ENCODE data around the gene SRC.

Gene SRC

GRCh38 chr20:37451616-37452015 lies 105.7 kb downstream of the SRC start:
- ChIA-PET CTCF (no interaction called here), POLR2A (no interaction called here)
- TF ChIP-seq LEF1 (IDR thresholded peaks at IDR 0.05; ENCODE audit: borderline replicate concordance): no peak
- no peak for TF ChIP-seq FOXA1 (IDR thresholded peaks at IDR 0.05)
- no peak for TF ChIP-seq SP1 (IDR thresholded peaks at IDR 0.05)
- TF ChIP-seq PKNOX1 (IDR thresholded peaks at IDR 0.05): no peak
- no peak for TF ChIP-seq FOXM1 (IDR thresholded peaks at IDR 0.05; ENCODE audit: borderline replicate concordance)
- no peak for TF ChIP-seq FOXK2 (IDR thresholded peaks at IDR 0.05)
- TF ChIP-seq HDGF (IDR thresholded peaks at IDR 0.05; ENCODE audit: borderline replicate concordance): no peak
- TF ChIP-seq ZNF384 (IDR thresholded peaks at IDR 0.05): no peak
- TF ChIP-seq NFRKB (IDR thresholded peaks at IDR 0.05): no peak
- TF ChIP-seq SUZ12 (IDR thresholded peaks at IDR 0.05): no peak
- TF ChIP-seq TARDBP (IDR thresholded peaks at IDR 0.05): no peak
- no peak for TF ChIP-seq L3MBTL2 (conservative IDR thresholded peaks at IDR 0.05)
- TF ChIP-seq ARNT (IDR thresholded peaks at IDR 0.05): no peak
- TF ChIP-seq BHLHE40 (IDR thresholded peaks at IDR 0.05; ENCODE audit: borderline replicate concordance): no peak
- TF ChIP-seq CTBP1 (IDR thresholded peaks at IDR 0.05; ENCODE audit: borderline replicate concordance): no peak

DNA sequence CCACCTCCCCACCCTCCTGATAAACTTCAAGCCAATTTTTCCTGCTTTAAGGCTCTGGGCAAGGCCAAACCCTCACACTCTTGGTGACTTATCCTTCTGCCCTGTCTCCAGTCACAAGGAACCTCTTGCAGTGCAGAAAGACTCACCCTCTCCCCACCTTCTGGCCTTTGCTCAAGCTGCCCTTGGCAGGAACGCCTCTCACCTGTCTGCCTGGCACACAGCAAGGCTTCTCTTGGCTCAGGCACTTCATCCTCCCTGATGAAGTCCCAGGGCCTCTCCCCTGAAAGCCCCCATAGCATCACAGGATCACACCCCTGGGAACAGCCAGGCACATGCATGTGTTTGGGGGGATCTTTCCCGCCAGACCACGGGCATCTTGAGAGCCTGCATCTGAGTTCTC lies 106.3 kb downstream of the SRC start:
- TF ChIP-seq HDGF (IDR thresholded peaks at IDR 0.05; ENCODE audit: borderline replicate concordance): no peak
- no peak for TF ChIP-seq L3MBTL2 (conservative IDR thresholded peaks at IDR 0.05)
- TF ChIP-seq TARDBP (IDR thresholded peaks at IDR 0.05): no peak
- no peak for TF ChIP-seq ARNT (IDR thresholded peaks at IDR 0.05)
- TF ChIP-seq FOXK2 (IDR thresholded peaks at IDR 0.05): no peak
- no peak for TF ChIP-seq SP1 (IDR thresholded peaks at IDR 0.05)
- no peak for TF ChIP-seq CTBP1 (IDR thresholded peaks at IDR 0.05; ENCODE audit: borderline replicate concordance)
- TF ChIP-seq SUZ12 (IDR thresholded peaks at IDR 0.05): no peak
- no peak for TF ChIP-seq ELF4 (IDR thresholded peaks at IDR 0.05)
- TF ChIP-seq BHLHE40 (IDR thresholded peaks at IDR 0.05; ENCODE audit: borderline replicate concordance): no peak
- ChIA-PET CTCF (no interaction called here), POLR2A (no interaction called here)
- no peak for DNase-seq (ENCODE audit: extremely low spot score)

More at GRCh38 chr20:37451616-37452015, 105.7 kb downstream of the SRC start:
- DNase-seq (ENCODE audit: extremely low spot score): no peak

- no peak for DNase-seq (ENCODE audit: extremely low spot score)
- TF ChIP-seq L3MBTL2 (conservative IDR thresholded peaks at IDR 0.05): no peak
- TF ChIP-seq HDGF (IDR thresholded peaks at IDR 0.05; ENCODE audit: borderline replicate concordance): no peak
- TF ChIP-seq SP1 (IDR thresholded peaks at IDR 0.05): no peak
- TF ChIP-seq FOXK2 (IDR thresholded peaks at IDR 0.05): no peak
- no peak for TF ChIP-seq LEF1 (IDR thresholded peaks at IDR 0.05; ENCODE audit: borderline replicate concordance)
- no peak for TF ChIP-seq FOXA1 (IDR thresholded peaks at IDR 0.05)
- no peak for TF ChIP-seq PKNOX1 (IDR thresholded peaks at IDR 0.05)
- no peak for TF ChIP-seq ARNT (IDR thresholded peaks at IDR 0.05)
- TF ChIP-seq FOXM1 (IDR thresholded peaks at IDR 0.05; ENCODE audit: borderline replicate concordance): no peak
- no peak for TF ChIP-seq ELF4 (IDR thresholded peaks at IDR 0.05)
- TF ChIP-seq ZNF384 (IDR thresholded peaks at IDR 0.05): no peak
- no peak for TF ChIP-seq TARDBP (IDR thresholded peaks at IDR 0.05)
- ChIA-PET POLR2A (no interaction called here), CTCF (no interaction called here)
These were observed 107.3 kb downstream of the SRC start for GRCh38 chr20:37453288-37453687.

DNA sequence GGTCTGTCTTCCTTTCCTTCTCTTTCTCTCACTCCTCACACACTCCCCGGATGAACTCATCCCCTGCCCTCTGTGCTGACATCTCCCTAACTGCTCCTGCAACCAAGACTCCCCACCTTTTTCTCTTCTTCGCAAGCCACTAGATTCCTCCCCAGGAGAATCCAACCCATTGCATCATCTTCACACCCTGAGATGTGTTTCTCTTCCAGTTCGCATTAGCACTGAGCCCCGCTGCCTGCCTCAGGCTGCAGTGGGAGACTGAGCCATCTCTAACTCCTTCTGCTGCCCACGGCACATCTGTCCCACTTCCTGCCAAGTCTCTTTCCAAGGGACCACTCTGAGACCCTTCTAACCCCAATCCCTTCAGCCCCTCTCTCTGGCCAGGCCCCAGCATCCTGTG lies 107.9 kb downstream of the SRC start:
- TF ChIP-seq LEF1 (IDR thresholded peaks at IDR 0.05; ENCODE audit: borderline replicate concordance) (no peak), FOXA1 (IDR thresholded peaks at IDR 0.05) (no peak), FOXM1 (IDR thresholded peaks at IDR 0.05; ENCODE audit: borderline replicate concordance) (no peak), TARDBP (IDR thresholded peaks at IDR 0.05) (no peak), ZNF384 (IDR thresholded peaks at IDR 0.05) (no peak), NFRKB (IDR thresholded peaks at IDR 0.05) (no peak), HDGF (IDR thresholded peaks at IDR 0.05; ENCODE audit: borderline replicate concordance) (no peak), ELF4 (IDR thresholded peaks at IDR 0.05) (no peak), PKNOX1 (IDR thresholded peaks at IDR 0.05) (no peak), BHLHE40 (IDR thresholded peaks at IDR 0.05; ENCODE audit: borderline replicate concordance) (no peak), SP1 (IDR thresholded peaks at IDR 0.05) (no peak), CTBP1 (IDR thresholded peaks at IDR 0.05; ENCODE audit: borderline replicate concordance) (no peak), FOXK2 (IDR thresholded peaks at IDR 0.05) (no peak), ARNT (IDR thresholded peaks at IDR 0.05) (no peak)
- DNase-seq (ENCODE audit: extremely low spot score): no peak
- POLR2A ChIA-PET: no interaction called here
- CTCF ChIA-PET: no interaction called here

DNA sequence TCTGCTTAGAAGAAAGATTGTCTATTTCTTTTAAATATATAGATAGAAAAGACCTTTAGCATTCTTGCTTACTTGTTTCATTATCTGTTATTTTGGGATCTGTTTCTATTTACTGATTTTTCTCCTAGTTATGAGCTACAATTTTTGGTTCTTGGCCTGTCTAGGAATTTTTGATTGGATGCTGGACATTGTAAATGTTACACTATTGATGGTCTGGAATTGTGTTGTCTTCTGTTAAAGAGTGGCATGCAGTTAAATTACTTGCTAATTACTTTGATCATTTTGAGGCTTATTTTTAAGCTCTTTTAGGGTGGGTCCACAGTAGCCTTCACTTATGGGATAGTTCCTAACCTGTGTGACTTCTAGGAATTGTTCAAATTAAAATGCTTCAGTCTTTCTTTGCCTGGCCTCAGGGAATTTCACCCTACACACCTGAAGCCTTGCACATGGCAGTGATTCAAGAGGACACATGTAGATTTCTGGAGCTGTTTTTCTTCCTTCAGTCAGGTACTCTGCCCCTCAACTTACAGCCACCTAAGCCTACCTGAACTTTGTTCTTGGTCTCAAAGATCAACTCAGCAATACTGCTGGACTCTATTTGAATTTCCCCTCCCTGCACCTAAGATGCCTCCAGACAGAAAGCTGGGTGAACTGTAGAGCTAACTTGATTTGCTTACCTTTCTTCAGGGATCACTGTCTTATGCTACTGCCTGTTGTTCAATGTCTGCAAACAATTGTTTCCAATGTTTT lies 108.9 kb downstream of the SRC start:
- no peak for DNase-seq (ENCODE audit: extremely low spot score)
- POLR2A ChIA-PET: no interaction called here
- CTCF ChIA-PET: interaction anchor here (0.8 kb wide), 1 partner anchor 10 kb away, joined by 3 read pairs; no protein-coding TSS in a partner anchor
- TF ChIP-seq ARNT (IDR thresholded peaks at IDR 0.05): no peak
- no peak for TF ChIP-seq HDGF (IDR thresholded peaks at IDR 0.05; ENCODE audit: borderline replicate concordance)
- no peak for TF ChIP-seq FOXK2 (IDR thresholded peaks at IDR 0.05)
- TF ChIP-seq NFRKB (IDR thresholded peaks at IDR 0.05): no peak
- no peak for TF ChIP-seq LEF1 (IDR thresholded peaks at IDR 0.05; ENCODE audit: borderline replicate concordance)
- TF ChIP-seq PKNOX1 (IDR thresholded peaks at IDR 0.05): no peak
- no peak for TF ChIP-seq CTBP1 (IDR thresholded peaks at IDR 0.05; ENCODE audit: borderline replicate concordance)
- TF ChIP-seq SP1 (IDR thresholded peaks at IDR 0.05): no peak
- no peak for TF ChIP-seq FOXA1 (IDR thresholded peaks at IDR 0.05)
- no peak for TF ChIP-seq TARDBP (IDR thresholded peaks at IDR 0.05)
- TF ChIP-seq L3MBTL2 (conservative IDR thresholded peaks at IDR 0.05): no peak
- TF ChIP-seq SUZ12 (IDR thresholded peaks at IDR 0.05): no peak
